Colonic mucosa (tissue), 4 donors: Measurements from ENCODE around the gene ITGBL1. TPM values are rescaled to one million over a fixed set of nuclear protein-coding genes. Genes with fewer than 3 reads are reported as not detected.

Experiments
- DNase-seq: peaks from one replicate; pipeline ENCODE4 v3.0.0-alpha.2; 2020
- H3K27ac ChIP-seq: fragments of 200-600 bp; one replicate; pipeline ENCODE4 v1.8.0; 2021
- H3K27me3 ChIP-seq: fragments of 200-600 bp; one replicate; pipeline ENCODE4 v1.8.0; 2021
- H3K36me3 ChIP-seq: fragments of 200-600 bp; one replicate; pipeline ENCODE4 v1.8.0; 2021
- H3K4me1 ChIP-seq: fragments of 200-600 bp; one replicate; pipeline ENCODE4 v1.8.0; 2021; ENCODE audit warnings: mild to moderate bottlenecking
- H3K4me3 ChIP-seq: fragments of 200-600 bp; one replicate; pipeline ENCODE4 v1.8.0; 2021
- H3K9ac ChIP-seq, 2 donors: one replicate each; pipeline ENCODE4 v1.7.0; 2013; ENCODE audit warnings: control low read depth in 2 of 2, low read depth in 2 of 2, low read length in 2 of 2
- H3K9me3 ChIP-seq: fragments of 200-600 bp; one replicate; pipeline ENCODE4 v1.8.0; 2021
- CTCF ChIP-seq: fragments of 200-600 bp; IDR thresholded peaks from one replicate; pipeline ENCODE4 v1.8.0; 2022; ENCODE audit warnings: antibody characterized with exemption, mild to moderate bottlenecking
- intact Hi-C: fragments of 100-400 bp; cut with DNase I; formaldehyde crosslinking; loops from one replicate; pipeline ENCODE4 v1.14.1; 2022
- total RNA-seq, 2 donors: library from RNA; stranded (reverse); fragmentation: NEBNext Ultra II Directional in 1 of 2; extraction: Animal tissue kit (Norgen Biotek cat#: 25700) in 1 of 2; gene quantifications; one replicate each; pipeline ENCODE4 v1.2.1, GENCODE V29; 2021
- donor health status: healthy.
- donor health status: DM: no; HTN: no; CAD: no.
- donor health status: DM: no; HTN: no; CAD: no.

The ITGBL1 gene
- total RNA-seq, 2 donors from 2014 or later, result 0.25 to 0.72 TPM

DNA sequence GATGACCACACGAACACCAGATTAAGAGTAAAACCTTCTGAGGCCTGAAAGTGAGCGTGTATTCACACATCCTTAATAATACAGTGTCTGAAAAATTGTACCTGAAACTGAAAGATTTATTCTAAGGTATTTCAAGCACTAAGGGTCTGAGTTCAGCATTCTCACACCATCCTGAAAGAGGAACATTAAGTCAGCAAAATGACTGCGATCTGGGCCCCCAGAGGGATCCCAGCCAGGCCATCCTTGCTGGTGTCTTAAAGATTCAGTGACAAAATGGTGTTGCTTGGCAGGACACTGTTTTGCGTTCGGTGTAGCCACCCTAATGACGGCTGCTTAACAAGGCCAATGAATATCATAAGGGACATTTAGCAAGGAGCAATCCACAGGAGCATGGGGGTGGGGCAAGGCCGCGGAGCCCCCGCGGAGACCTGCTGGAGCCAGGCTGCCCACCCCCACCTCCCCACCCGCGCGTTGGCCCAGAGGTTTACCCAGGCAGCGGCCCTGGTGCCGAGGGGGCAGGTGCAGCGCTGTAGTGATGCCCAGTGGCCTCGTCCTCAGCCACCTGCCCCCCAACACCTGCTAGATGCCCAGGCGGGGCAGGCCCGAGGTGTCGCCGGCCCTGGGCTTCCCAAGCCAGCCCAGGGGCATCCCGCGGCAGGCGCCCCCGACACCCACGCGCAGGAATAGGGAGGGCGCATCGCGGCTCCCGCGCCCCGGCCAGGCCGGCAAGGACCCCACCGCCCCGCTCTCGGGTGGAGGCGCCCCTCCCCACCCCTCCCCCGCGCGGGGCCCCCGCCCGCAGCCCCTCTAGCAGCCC, 36.9 kb upstream of the ITGBL1 start:
- Histone ChIP-seq H3K4me1 (no peaks in the 10 kb centered on the region), H3K36me3 (no peaks in the 10 kb centered on the region), H3K27me3 (peaks cover 23% of the 10 kb centered on the region), H3K27ac (no peak overlapping the region), H3K9ac (no peak overlapping the region), H3K9me3 (no peaks in the 10 kb centered on the region), H3K4me3 (no peak overlapping the region)
- DNase-seq, result no peak
- TF ChIP-seq CTCF, result no peak
- intact Hi-C loops, result no loop called here

DNA sequence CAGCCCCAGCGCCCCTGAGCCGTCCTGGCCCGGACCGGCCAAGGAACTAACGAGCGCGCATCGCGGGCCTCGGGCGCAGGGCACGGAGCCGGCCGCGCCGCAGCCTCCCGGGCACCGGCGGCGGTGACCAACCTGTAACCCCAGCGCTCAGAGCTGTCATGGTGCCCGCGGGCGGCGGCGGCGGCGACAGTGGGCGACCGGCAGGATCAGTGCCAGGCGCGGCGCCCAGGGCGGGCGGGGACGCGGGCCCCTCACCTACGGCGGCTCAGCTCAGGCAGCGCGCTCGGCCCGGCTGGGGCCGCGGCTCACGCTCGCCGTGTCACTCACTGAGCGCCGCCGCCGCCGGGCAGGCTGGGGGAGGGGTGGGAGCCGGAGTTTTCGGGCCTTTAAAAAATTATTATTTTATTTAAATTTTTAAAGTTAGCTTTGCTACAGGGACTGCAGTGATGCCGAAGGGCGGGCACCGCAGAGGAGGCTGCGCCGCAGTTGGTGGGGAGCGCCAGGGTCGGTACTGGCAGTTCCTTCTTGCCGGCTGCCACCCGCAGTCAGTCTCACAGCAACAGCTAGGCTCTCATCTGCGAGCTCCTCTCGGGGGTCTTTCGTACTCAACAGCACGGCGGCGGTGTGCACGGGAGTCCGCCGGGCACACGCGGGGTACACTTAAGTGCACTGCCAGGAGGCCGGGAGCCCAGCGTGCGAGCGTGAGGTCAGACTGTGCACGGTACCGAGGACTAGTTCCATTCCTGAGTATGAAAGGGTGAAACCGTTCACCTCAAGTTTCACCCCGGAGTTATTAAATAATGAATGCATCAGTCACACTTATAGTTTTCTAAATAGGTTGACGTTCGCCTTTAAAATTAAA, 36.1 kb upstream of the ITGBL1 start, which contains the start of gene NALCN:
Gene NALCN, minus strand, starts transcription at position 328 of the 862 bp plus-strand sequence. CDS start 17,382 bp downstream, outside the sequence.
- Histone ChIP-seq H3K4me1 (no peaks in the 10 kb centered on the region), H3K27ac (no peak within 1 kb of the TSS), H3K27me3 (peaks cover 23% of the 10 kb centered on the region), H3K36me3 (no peaks in the 10 kb centered on the region), H3K9me3 (no peaks in the 10 kb centered on the region), H3K9ac (no peak within 1 kb of the TSS), H3K4me3 (no peak within 1 kb of the TSS)
- intact Hi-C loops, result no loop called here
- no peak for DNase-seq
- TF ChIP-seq CTCF, result no peak

GRCh38 chr13:101417043-101417406, 35.5 kb upstream of the ITGBL1 start:
- Histone ChIP-seq H3K27me3 (peaks cover 23% of the 10 kb centered on the region), H3K36me3 (no peaks in the 10 kb centered on the region), H3K27ac (no peak overlapping the region), H3K4me3 (no peak overlapping the region), H3K9me3 (no peaks in the 10 kb centered on the region), H3K4me1 (no peaks in the 10 kb centered on the region), H3K9ac (no peak overlapping the region)
- no peak for TF ChIP-seq CTCF
- no peak for DNase-seq
- intact Hi-C loops, result no loop called here

- H3K4me1 ChIP-seq, result no peaks in the 10 kb centered on the region
- H3K27me3 ChIP-seq, result peaks cover 23% of the 10 kb centered on the region
- H3K4me3 ChIP-seq, result no peak overlapping the region
- intact Hi-C loops, result no loop called here
- no peak overlapping the region for H3K9ac ChIP-seq
- H3K9me3 ChIP-seq, result no peaks in the 10 kb centered on the region
- no peaks in the 10 kb centered on the region for H3K36me3 ChIP-seq
- no peak for DNase-seq
- no peak for TF ChIP-seq CTCF
- no peak overlapping the region for H3K27ac ChIP-seq
These were observed 35.0 kb upstream of the ITGBL1 start for GRCh38 chr13:101417501-101417900.

- no peaks in the 10 kb centered on the region for H3K27me3 ChIP-seq
- H3K9me3 ChIP-seq, result no peaks in the 10 kb centered on the region
- no peak overlapping the region for H3K9ac ChIP-seq
- intact Hi-C loops, result no loop called here
- H3K4me3 ChIP-seq, result no peak overlapping the region
- no peak for TF ChIP-seq CTCF
- no peak overlapping the region for H3K27ac ChIP-seq
- H3K36me3 ChIP-seq, result no peaks in the 10 kb centered on the region
- DNase-seq, result no peak
- H3K4me1 ChIP-seq, result no peaks in the 10 kb centered on the region
These were observed 28.6 kb upstream of the ITGBL1 start for GRCh38 chr13:101423872-101424271.
